SK-N-MC (cell line): ENCODE results near the gene NFKB1.

Experiments
- EZH2 ChIP-seq: fragments of 200-600 bp; sonication (generic); IDR thresholded peaks from one replicate; pipeline ENCODE4 v1.6.1; 2017; ENCODE audit warnings: antibody characterized with exemption
- POLR2AphosphoS5 ChIP-seq: IDR thresholded peaks from 2 replicates; pipeline ENCODE4 v1.6.1; 2012; ENCODE audit warnings: mild to moderate bottlenecking, low read depth, low read length, borderline replicate concordance

DNA sequence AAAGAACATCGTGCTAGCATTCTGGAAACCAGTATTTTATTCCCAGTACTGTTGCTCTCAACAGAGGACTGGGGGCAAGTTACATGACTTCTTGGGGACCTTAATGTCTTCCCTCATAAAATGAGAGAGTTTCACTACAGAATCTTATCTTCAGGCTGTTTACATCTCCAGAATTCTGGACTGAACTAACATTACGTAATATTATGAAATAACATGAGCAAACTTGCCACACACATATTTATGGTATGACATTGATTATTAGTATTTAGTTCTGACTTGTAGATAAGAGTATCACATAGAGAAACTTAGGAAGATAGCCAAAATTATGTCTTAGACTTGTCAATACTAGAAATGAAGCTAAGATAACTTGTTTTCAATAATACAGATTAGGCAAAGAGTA, 68.0 kb downstream of the NFKB1 start:
- TF ChIP-seq POLR2AphosphoS5 = no peak
- no peak for TF ChIP-seq EZH2
